HTERT RPE-1 (cell line): ENCODE data around the gene SPDYE1.

Experiments used
- in situ Hi-C: fragments of 300-500 bp; cut with MboI; formaldehyde crosslinking; loops from 4 replicates; pipeline ENCODE4 v1.14.3; 2020; ENCODE audit warnings: low sequenced_read_pairs

The SPDYE1 gene

GRCh38 chr7:44042221-44042620, 44.5 kb downstream of the SPDYE1 start:
- in situ Hi-C loops, result no loop called here

DNA sequence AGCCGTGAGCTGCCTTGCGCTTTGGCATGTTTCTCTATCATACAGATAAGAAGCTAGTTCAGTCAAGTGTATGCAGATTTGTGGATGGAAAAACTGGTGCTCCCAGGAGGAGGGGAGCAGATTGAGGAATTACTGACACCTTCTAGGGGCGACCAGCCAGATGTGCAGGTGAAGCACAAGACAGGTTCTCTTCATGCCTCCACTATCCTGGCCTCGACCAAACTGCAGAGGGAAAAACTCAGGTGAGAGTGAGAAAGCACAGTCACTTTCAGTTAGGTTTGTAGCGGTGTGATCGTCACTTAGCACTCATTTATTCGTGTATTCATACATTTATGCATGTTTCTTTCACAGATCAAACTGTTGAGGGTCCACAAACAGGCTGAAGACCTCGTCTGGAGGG, 46.2 kb downstream of the SPDYE1 start:
- in situ Hi-C loops, result no loop called here

GRCh38 chr7:44044315-44045225, 46.9 kb downstream of the SPDYE1 start, which contains the start of gene DBNL:
Gene DBNL, plus strand, starts transcription at chr7:44044702. Its CDS starts 36 bp downstream, at chr7:44044738.
- in situ Hi-C loops, result no loop called here

GRCh38 chr7:44045226-44046014, 47.7 kb downstream of the SPDYE1 start:
- in situ Hi-C loops, result no loop called here

DNA sequence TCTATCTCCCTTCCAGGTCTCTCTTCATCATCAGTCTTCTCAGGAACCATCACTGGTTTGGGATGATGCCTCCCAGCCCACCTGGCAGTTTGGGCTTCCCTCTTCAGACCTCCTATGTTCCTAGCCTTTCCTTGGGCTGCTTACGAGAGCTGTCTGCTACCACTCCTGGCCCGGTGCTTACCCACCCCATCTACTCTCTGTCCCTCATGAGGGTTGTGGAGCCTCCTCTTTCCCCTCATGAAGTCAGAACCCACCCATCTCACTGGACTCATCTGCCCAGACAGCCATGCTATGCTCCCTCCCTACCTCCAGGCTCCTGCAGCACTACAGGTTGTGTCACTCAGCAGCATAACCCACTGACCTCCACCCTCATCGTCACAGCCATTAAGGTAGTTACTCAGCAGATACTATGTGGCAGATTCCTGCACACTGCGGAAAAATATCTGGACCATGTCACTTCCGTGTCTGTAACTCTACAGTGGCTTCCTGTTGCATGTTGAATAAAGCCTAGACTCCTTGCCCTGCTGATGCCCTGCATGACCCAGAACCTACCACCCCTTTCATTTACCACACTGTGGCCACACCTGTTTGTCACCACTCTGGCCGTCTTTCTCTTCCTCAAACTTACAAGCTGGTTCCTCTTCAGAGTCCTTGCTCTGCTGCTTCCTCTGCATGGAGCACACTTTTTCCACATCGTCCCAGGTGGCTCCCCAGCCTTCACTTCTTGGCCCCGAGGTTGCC, 48.8 kb downstream of the SPDYE1 start:
- in situ Hi-C loops, result no loop called here

- in situ Hi-C loops, result no loop called here
These were observed 50.5 kb downstream of the SPDYE1 start for GRCh38 chr7:44048031-44048795.

DNA sequence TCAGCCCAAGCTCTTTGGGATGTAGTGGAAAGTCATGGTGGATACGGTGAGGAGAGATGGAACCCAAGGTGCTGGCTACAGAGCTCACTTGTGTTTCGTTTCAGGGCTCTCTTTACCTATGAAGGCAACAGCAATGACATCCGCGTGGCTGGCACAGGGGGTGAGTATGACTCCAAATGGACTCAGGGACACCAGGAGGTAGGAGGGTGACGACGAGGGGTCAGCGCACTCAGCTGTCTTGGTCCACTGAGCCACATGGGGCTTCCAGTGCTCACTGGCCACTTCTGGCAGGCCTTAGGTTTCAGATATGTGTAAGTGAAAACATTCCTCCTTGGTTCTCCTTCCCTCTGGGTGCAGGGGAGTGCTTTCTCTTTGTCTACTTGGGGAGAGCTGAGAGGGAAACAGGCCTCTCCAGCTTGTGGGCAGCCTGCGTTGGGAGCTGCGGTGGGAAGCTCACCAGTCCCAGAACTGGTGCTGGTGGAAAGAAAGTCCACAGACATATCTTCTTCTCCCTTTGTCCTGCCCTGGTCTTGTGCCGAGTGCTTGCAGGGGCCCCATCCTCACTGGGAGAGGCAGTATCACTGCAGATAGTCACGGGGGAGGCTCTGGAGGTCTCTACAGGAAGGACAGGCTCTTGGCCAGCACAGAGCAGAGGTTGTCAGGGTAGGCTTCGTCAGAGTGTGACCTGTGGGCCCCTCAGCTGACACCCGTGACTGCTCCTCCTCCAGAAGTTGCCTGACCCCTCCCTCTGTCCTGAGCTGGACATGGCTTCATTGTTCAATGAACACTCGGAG, 52.6 kb downstream of the SPDYE1 start:
- in situ Hi-C loops, result no loop called here

GRCh38 chr7:44050915-44051560, 53.3 kb downstream of the SPDYE1 start:
- in situ Hi-C loops, result no loop called here

DNA sequence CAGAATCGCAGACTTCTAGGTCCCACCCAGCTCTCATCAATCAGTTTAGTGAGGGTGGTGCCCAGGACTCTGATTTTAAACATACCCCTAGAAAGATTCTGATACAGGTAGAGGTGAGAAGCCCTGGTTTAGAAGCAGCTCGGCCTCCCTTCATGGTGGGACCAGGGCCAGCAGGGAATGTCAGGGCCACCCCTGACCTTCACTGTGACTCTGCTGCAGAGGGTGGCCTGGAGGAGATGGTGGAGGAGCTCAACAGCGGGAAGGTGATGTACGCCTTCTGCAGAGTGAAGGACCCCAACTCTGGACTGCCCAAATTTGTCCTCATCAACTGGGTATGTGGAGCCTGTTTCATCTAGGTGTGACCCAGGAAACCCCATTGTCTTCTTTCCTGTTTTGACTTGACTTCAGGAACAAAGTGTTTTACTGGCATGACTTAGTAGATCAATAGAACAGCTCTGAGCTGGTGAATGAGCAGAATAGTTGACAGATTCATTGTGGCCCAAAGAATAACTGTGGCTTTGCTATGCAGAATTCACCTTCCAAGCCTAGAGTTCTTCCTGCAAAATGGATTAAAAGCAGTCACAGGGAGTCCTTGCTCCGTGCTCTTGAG, 54.0 kb downstream of the SPDYE1 start:
- in situ Hi-C loops, result no loop called here

GRCh38 chr7:44052771-44053365, 55.2 kb downstream of the SPDYE1 start:
- in situ Hi-C loops, result no loop called here

- in situ Hi-C loops, result no loop called here
These were observed 59.0 kb downstream of the SPDYE1 start for GRCh38 chr7:44056681-44057080.

- in situ Hi-C loops, result no loop called here
These were observed 59.6 kb downstream of the SPDYE1 start for GRCh38 chr7:44057181-44057848.

- in situ Hi-C loops, result no loop called here
These were observed 60.4 kb downstream of the SPDYE1 start for GRCh38 chr7:44057849-44058758.

GRCh38 chr7:44058759-44059218, 61.1 kb downstream of the SPDYE1 start:
- in situ Hi-C loops, result no loop called here

DNA sequence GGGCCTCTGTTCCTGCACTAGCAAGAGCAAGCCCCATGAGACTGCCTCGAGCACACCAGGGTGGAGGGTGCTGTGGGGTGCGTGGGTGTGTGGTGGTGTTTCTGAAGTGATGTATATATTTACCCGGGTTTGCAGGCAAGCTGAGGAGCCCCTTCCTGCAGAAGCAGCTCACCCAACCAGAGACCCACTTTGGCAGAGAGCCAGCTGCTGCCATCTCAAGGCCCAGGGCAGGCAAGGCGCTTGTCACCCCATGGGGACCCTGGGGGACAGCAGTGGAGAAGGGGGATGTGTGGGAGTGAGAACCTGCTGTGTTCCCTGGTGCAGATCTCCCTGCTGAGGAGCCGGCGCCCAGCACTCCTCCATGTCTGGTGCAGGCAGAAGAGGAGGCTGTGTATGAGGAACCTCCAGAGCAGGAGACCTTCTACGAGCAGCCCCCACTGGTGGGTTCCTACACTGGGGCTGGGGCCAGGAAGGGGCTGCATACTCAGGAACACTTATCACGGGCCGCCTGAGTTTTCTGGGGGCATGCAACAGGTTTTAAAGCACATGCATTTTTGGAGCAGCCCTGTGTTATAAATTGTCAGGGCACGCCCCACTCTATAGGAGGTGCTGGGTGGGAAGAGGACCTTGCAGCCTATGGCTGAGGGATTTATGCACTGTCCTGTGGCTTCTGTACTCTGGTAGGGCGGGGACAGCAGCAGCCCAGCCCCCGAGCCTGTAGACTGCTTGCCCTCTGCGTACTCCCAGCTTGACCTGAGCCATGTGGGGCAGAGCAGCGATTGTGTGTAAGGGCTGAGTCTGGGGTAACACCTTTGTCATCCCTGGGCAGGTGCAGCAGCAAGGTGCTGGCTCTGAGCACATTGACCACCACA, 61.8 kb downstream of the SPDYE1 start:
- in situ Hi-C loops, result no loop called here
